Measurements from ENCODE around the gene HPCA. TPM values are rescaled to one million over a fixed set of nuclear protein-coding genes. Genes with fewer than 3 reads are reported as not detected.

Gene HPCA
- total RNA-seq: 0.62 TPM in 1 of 2 replicates, not detected in the other

- Mint-ChIP-seq H3K4me1 (ENCODE audit: low read depth) (no peaks in the 10 kb centered on the region), H3K27ac (no peak within 1 kb of the TSS), H3K9me3 (no peaks in the 10 kb centered on the region), H3K36me3 (ENCODE audit: low read depth) (no peaks in the 10 kb centered on the region), H3K4me3 (ENCODE audit: low read depth) (no peak within 1 kb of the TSS), H3K27me3 (ENCODE audit: low read depth) (peaks cover 56% of the 10 kb centered on the region)
- intact Hi-C loops (cut with micrococcal nuclease): no loop called here
- peak; percentile 51 for DNase-seq (ENCODE audit: low spot score)
These were observed at the start of gene HPCA for GRCh38 chr1:32886004-32886827. Gene HPCA (plus strand): TSS chr1:32886491. CDS start chr1:32888899, 2,408 bp downstream.

GRCh38 chr1:32848354-32849063, 37.8 kb upstream of the HPCA start:
- Mint-ChIP-seq H3K4me1 (ENCODE audit: low read depth) (peaks cover 3% of the 10 kb centered on the region), H3K27me3 (ENCODE audit: low read depth) (no peaks in the 10 kb centered on the region), H3K27ac (no peak overlapping the region), H3K4me3 (ENCODE audit: low read depth) (no peak overlapping the region), H3K9me3 (no peaks in the 10 kb centered on the region), H3K36me3 (ENCODE audit: low read depth) (peaks cover 56% of the 10 kb centered on the region)
- intact Hi-C loops (cut with micrococcal nuclease): no loop called here
- DNase-seq (ENCODE audit: low spot score): no peak

- peaks cover 58% of the 10 kb centered on the region for H3K36me3 Mint-ChIP-seq (ENCODE audit: low read depth)
- H3K4me3 Mint-ChIP-seq (ENCODE audit: low read depth): no peak overlapping the region
- H3K9me3 Mint-ChIP-seq: no peaks in the 10 kb centered on the region
- no peaks in the 10 kb centered on the region for H3K27me3 Mint-ChIP-seq (ENCODE audit: low read depth)
- H3K4me1 Mint-ChIP-seq (ENCODE audit: low read depth): no peaks in the 10 kb centered on the region
- no peak for DNase-seq (ENCODE audit: low spot score)
- H3K27ac Mint-ChIP-seq: no peak overlapping the region
- intact Hi-C loops (cut with micrococcal nuclease): no loop called here
These were observed 30.3 kb upstream of the HPCA start for GRCh38 chr1:32855861-32856617.

GRCh38 chr1:32858136-32858535, 28.2 kb upstream of the HPCA start:
- intact Hi-C loops (cut with micrococcal nuclease): no loop called here
- Mint-ChIP-seq H3K36me3 (ENCODE audit: low read depth) (peaks cover 59% of the 10 kb centered on the region), H3K27me3 (ENCODE audit: low read depth) (no peaks in the 10 kb centered on the region), H3K27ac (no peak overlapping the region), H3K4me3 (ENCODE audit: low read depth) (no peak overlapping the region), H3K4me1 (ENCODE audit: low read depth) (no peaks in the 10 kb centered on the region), H3K9me3 (no peaks in the 10 kb centered on the region)
- no peak for DNase-seq (ENCODE audit: low spot score)

- Mint-ChIP-seq H3K4me1 (ENCODE audit: low read depth) (no peaks in the 10 kb centered on the region), H3K27ac (no peak overlapping the region), H3K4me3 (ENCODE audit: low read depth) (no peak overlapping the region), H3K36me3 (ENCODE audit: low read depth) (peaks cover 52% of the 10 kb centered on the region), H3K27me3 (ENCODE audit: low read depth) (no peaks in the 10 kb centered on the region), H3K9me3 (no peaks in the 10 kb centered on the region)
- intact Hi-C loops (cut with micrococcal nuclease): no loop called here
- DNase-seq (ENCODE audit: low spot score): no peak
These were observed 27.5 kb upstream of the HPCA start for GRCh38 chr1:32858791-32859190.

GRCh38 chr1:32859915-32860314, 26.4 kb upstream of the HPCA start:
- no peaks in the 10 kb centered on the region for H3K27me3 Mint-ChIP-seq (ENCODE audit: low read depth)
- peaks cover 49% of the 10 kb centered on the region for H3K36me3 Mint-ChIP-seq (ENCODE audit: low read depth)
- intact Hi-C loops (cut with micrococcal nuclease): no loop called here
- H3K9me3 Mint-ChIP-seq: no peaks in the 10 kb centered on the region
- no peak overlapping the region for H3K4me3 Mint-ChIP-seq (ENCODE audit: low read depth)
- DNase-seq (ENCODE audit: low spot score): no peak
- no peak overlapping the region for H3K27ac Mint-ChIP-seq
- no peaks in the 10 kb centered on the region for H3K4me1 Mint-ChIP-seq (ENCODE audit: low read depth)

- H3K27ac Mint-ChIP-seq: no peak overlapping the region
- H3K36me3 Mint-ChIP-seq (ENCODE audit: low read depth): peaks cover 49% of the 10 kb centered on the region
- intact Hi-C loops (cut with micrococcal nuclease): no loop called here
- H3K4me3 Mint-ChIP-seq (ENCODE audit: low read depth): no peak overlapping the region
- H3K9me3 Mint-ChIP-seq: no peaks in the 10 kb centered on the region
- no peak for DNase-seq (ENCODE audit: low spot score)
- H3K4me1 Mint-ChIP-seq (ENCODE audit: low read depth): no peaks in the 10 kb centered on the region
- no peaks in the 10 kb centered on the region for H3K27me3 Mint-ChIP-seq (ENCODE audit: low read depth)
These were observed 25.7 kb upstream of the HPCA start for GRCh38 chr1:32860566-32860965.

GRCh38 chr1:32861904-32862695, 24.2 kb upstream of the HPCA start:
- Mint-ChIP-seq H3K27ac (no peak overlapping the region), H3K36me3 (ENCODE audit: low read depth) (peaks cover 38% of the 10 kb centered on the region), H3K27me3 (ENCODE audit: low read depth) (no peaks in the 10 kb centered on the region), H3K9me3 (no peaks in the 10 kb centered on the region), H3K4me3 (ENCODE audit: low read depth) (no peak overlapping the region), H3K4me1 (ENCODE audit: low read depth) (no peaks in the 10 kb centered on the region)
- intact Hi-C loops (cut with micrococcal nuclease): no loop called here
- no peak for DNase-seq (ENCODE audit: low spot score)

GRCh38 chr1:32863218-32863880, 22.9 kb upstream of the HPCA start:
- Mint-ChIP-seq H3K4me1 (ENCODE audit: low read depth) (no peaks in the 10 kb centered on the region), H3K36me3 (ENCODE audit: low read depth) (peaks cover 32% of the 10 kb centered on the region), H3K27me3 (ENCODE audit: low read depth) (no peaks in the 10 kb centered on the region), H3K4me3 (ENCODE audit: low read depth) (no peak overlapping the region), H3K27ac (no peak overlapping the region), H3K9me3 (no peaks in the 10 kb centered on the region)
- intact Hi-C loops (cut with micrococcal nuclease): no loop called here
- DNase-seq (ENCODE audit: low spot score): no peak

GRCh38 chr1:32863881-32864245, 22.4 kb upstream of the HPCA start:
- peaks cover under 1% of the 10 kb centered on the region for H3K27me3 Mint-ChIP-seq (ENCODE audit: low read depth)
- peaks cover 33% of the 10 kb centered on the region for H3K36me3 Mint-ChIP-seq (ENCODE audit: low read depth)
- no peaks in the 10 kb centered on the region for H3K9me3 Mint-ChIP-seq
- H3K27ac Mint-ChIP-seq: no peak overlapping the region
- H3K4me3 Mint-ChIP-seq (ENCODE audit: low read depth): no peak overlapping the region
- intact Hi-C loops (cut with micrococcal nuclease): no loop called here
- H3K4me1 Mint-ChIP-seq (ENCODE audit: low read depth): no peaks in the 10 kb centered on the region
- no peak for DNase-seq (ENCODE audit: low spot score)

GRCh38 chr1:32864375-32865019, 21.8 kb upstream of the HPCA start:
- no peaks in the 10 kb centered on the region for H3K4me1 Mint-ChIP-seq (ENCODE audit: low read depth)
- no peak overlapping the region for H3K4me3 Mint-ChIP-seq (ENCODE audit: low read depth)
- intact Hi-C loops (cut with micrococcal nuclease): no loop called here
- no peak overlapping the region for H3K27ac Mint-ChIP-seq
- peaks cover 7% of the 10 kb centered on the region for H3K27me3 Mint-ChIP-seq (ENCODE audit: low read depth)
- DNase-seq (ENCODE audit: low spot score): no peak
- H3K36me3 Mint-ChIP-seq (ENCODE audit: low read depth): peaks cover 33% of the 10 kb centered on the region
- no peaks in the 10 kb centered on the region for H3K9me3 Mint-ChIP-seq

Measured in activated T-helper 2 cell treated with anti-CD3 and anti-CD28 coated beads, Interferon-gamma antibody, Interleukin-2, Interleukin-4, amounts not matched to agents 10 μg/mL and 5 μg/mL and 100 μg/mL, durations not matched to agents 14 hours and 24 hours and 36 hours (primary cell).